A549 treated with dexamethasone at 1 μM for 4 hours (cell line): Measurements from ENCODE around the gene TRPM6. TPM values are rescaled to one million over a fixed set of nuclear protein-coding genes. Genes with fewer than 3 reads are reported as not detected.

Source experiments
- total RNA-seq: library from RNA; stranded (reverse); fragments of 200-300 nt; extraction: Qiagen RNA extraction; gene quantifications from 5 replicates; pipeline ENCODE4 v1.2.3, GENCODE V29; 2022

TRPM6 gene
- total RNA-seq = 2.1 to 3.0 TPM (median 2.4 TPM) in 5 replicates

GRCh38 chr9:74887041-74887980, at the start of gene TRPM6:
TRPM6 (minus strand) TSS chr9:74887921; CDS start chr9:74887856, 65 bp downstream.

Other genes starting within 250 kb of the TRPM6 start
- 7.8 to 12.4 TPM (median 11.5 TPM) in 5 replicates for gene C9orf40, start 65.0 kb upstream of the TRPM6 start, total RNA-seq
- gene CARNMT1, start 140.4 kb upstream of the TRPM6 start, total RNA-seq = 10.3 to 16.9 TPM (median 15.8 TPM) in 5 replicates
- 4.2 to 5.6 TPM (median 5.2 TPM) in 5 replicates for gene NMRK1, start 200.2 kb upstream of the TRPM6 start, total RNA-seq
- gene OSTF1, start 200.6 kb upstream of the TRPM6 start, total RNA-seq = 14.2 to 18.0 TPM (median 15.7 TPM) in 5 replicates